HT1080 (cell line): Measurements from ENCODE around the gene BFSP2. TPM values are rescaled to one million over a fixed set of nuclear protein-coding genes. Genes with fewer than 3 reads are reported as not detected.
A peak's percentile ranks its signal among the peaks of the same experiment; 100 is the strongest.

ENCODE experiments used
- DNase-seq: peaks from one replicate; pipeline ENCODE4 v3.0.0-alpha.2; 2015; ENCODE audit warnings: low read depth
- polyA plus RNA-seq, 2 experiments: library from polyadenylated mRNA; depleted of rRNA; stranded (reverse); fragments of >200 nt; gene quantifications; 2 replicates each; pipeline ENCODE4 v1.2.3, GENCODE V29; 2015
- total RNA-seq: library from RNA; depleted of rRNA; stranded (reverse); fragments of >200 nt; shearing (Covaris generic); gene quantifications from 2 replicates; pipeline ENCODE4 v1.2.3, GENCODE V29; 2014; rRNA removed

BFSP2 gene, protein sequence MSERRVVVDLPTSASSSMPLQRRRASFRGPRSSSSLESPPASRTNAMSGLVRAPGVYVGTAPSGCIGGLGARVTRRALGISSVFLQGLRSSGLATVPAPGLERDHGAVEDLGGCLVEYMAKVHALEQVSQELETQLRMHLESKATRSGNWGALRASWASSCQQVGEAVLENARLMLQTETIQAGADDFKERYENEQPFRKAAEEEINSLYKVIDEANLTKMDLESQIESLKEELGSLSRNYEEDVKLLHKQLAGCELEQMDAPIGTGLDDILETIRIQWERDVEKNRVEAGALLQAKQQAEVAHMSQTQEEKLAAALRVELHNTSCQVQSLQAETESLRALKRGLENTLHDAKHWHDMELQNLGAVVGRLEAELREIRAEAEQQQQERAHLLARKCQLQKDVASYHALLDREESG
- total RNA-seq, result not detected in 2 replicates
- not detected in 2 replicates for polyA plus RNA-seq (2015; cell fraction: cytosol; rRNA removed)
- not detected in 2 replicates for polyA plus RNA-seq (2015; cell fraction: nucleus; rRNA removed)

DNA sequence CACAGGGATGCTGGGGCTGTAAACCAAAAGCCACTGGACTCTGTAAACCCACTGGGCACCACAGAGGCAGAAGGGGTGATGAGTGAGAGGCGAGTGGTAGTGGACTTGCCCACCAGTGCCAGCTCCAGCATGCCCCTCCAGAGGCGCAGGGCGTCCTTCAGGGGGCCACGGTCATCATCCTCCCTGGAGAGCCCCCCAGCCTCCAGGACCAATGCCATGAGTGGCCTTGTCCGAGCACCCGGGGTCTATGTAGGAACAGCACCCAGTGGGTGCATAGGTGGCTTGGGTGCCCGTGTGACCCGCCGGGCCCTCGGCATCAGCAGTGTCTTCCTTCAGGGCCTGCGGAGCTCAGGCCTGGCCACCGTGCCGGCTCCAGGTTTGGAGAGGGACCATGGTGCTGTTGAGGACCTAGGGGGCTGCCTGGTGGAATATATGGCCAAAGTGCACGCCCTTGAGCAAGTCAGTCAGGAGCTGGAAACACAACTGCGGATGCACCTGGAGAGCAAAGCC, at the start of gene BFSP2:
Gene BFSP2 (plus strand): TSS at position 51 of the 510 bp plus-strand sequence. CDS start 28 bp downstream, at position 79.
- DNase-seq, result no peak

DNA sequence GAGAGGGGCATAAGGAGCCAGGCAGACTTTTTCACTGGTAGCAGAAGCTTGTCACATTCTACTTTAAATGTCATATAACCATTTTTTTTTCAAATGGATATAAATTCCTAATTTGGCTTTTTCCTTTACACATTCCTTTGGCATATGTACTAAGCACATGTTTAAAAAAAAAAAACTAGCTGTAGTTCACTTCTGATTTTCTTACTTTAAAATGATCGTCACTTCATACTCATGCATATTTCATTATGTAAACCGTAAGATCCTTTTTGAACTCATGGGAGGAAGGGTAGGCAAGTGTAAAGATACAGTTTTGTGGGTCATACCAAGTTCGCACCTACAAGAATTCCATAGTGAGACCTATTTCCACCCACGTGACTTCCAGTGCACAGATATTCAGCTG, 45.1 kb upstream of the BFSP2 start:
- no peak for DNase-seq

DNA sequence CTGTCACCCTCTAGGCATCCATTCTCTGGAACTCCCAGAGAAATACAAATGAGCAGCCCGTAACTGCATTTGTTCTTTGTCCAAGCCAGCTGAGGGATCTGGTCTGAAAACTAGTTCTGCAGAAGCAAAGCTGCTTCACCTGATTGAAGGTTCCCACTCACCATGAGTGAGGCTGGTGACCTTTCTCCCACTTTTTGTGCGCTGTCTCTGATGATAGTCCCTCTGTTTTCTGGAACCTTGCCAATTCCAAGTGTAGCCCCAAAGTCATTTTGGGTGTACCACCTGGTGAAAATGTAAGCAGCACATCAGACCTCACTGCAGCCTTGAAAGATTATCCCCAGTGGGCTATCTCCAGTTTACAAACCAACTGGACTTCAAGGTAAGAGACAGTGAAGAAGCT, 39.4 kb upstream of the BFSP2 start:
- no peak for DNase-seq

DNA sequence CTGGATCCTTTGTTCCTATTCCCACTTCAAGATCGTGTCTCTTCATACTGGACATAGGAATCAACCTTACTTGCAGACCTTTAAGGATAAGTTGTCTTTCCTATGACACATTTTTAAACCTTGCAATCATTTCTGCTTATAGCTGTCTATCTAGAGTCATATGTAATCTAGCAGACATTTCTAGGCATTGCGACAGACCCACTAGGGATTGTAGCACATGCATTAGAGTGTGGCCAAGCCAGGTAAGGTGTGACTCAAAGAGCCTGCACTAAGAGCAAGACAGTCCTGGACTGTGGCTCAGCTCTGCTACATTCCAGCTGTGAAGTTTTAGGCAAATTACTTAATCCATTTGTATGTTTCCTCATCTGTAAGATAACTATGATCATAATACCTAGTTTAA, 38.8 kb upstream of the BFSP2 start:
- DNase-seq, result no peak

DNA sequence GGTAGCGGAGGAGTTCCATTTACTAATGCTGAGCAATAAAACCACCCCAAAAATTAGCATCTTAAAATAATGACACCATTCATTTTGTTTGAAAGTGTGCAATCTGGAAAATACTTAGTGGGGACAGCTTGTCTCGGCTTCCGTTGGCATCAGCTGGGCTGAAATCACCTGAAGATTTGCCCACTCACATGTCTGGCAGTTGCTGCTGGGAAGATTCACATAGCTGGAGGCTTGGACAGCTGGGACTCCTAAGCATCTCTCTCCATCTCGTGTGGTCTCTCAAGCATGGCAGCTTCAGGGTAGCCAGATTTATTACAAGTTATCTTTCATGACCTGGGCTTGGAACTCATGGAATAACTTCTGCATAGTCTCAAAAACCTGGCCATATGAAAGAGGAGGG, 38.4 kb upstream of the BFSP2 start:
- DNase-seq, result no peak

DNA sequence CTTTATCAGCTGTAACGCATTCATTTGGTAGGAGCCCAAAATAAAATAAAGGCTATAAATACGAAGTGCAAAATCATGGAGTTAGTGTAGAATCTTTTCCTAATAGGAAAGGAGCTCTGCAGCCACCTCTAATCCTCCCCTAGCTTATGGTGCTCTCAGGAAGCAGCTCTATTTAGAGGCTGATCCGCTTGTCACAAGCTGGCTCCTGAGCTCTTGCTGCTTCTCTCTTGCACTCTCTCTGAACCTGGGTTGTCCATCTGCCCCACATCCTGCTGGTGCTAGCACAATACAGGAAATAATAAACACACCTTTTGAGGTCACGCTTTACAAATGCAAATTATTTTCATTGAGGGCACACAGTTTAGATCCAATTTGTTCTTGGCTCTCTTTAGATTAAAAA, 37.3 kb upstream of the BFSP2 start:
- no peak for DNase-seq

DNA sequence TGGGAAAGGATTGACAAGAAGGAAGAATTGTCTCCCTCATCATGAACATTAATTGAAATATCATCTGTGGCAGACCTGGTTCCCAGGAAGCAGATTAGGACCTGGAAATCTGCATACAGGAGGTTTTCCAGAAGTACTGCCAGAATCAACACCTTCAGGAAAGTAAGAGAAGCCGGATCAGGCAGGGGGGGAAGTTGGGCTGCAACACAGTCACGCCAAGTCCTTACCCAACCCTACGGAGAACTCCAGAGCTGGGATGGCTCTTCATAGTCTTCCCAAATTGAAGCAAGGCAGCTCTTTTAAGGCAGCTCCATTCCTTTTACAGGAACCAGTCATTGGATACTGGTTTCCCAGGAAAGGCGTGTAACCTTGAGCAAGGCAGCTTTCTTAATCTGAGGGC, 35.2 kb upstream of the BFSP2 start:
- DNase-seq, result no peak

DNA sequence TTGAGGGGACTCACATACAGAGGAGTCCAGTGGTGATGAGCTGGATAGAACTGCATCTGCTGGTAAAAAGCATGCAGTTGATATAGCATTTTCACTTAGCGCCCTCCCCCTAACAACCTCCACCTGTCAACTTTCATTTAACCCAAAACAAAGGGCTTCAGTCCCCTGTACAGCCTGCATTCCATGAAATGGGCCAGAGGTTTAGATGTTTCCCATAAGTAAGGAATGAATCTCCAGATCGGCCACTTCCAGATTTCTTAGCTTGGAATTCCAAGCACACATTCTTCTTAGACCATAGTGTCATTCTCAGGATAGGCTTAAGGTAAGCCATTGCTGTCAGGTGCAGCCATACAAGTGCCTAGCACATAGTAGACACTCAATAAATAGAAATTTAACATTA, 32.9 kb upstream of the BFSP2 start:
- DNase-seq, result no peak

DNA sequence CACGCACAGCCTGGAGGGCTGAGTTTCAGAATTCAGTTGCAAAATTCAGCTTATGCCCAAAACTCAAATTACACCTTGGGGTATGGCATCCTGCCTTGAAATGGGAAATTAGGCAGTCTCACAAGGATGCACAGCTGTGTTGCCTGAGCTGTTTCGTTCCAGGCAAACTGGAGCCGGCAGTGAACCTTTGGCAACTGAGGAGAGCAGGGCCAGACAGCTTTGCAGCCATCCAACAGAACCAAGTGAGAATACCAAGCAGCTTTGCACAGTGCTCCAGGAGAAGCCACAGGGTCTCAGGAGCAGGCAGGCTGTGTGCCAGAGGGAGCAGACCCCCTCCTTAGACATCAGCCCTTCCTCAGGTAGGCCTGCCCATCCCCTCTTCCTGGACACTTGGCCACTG, 32.5 kb upstream of the BFSP2 start:
- DNase-seq, result no peak

DNA sequence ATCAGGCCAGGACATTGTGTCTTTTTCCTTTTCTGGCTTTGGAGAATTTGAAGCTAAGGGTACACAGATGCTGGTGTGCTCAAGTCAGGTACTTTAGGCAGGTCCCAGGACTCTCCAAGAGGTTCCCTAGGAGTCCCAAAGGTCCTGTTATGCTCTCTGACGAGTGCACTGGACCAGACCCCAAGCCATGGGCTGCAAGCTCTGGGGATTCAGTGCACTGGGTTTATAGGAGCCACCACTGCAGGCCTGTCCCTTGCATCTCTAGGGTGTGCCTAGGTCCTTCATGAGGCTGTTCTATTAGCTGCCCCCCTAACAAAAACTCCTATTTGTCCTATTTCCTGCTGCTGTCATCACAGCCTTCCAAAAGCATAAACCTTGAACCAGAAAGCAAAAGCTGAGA, 31.9 kb upstream of the BFSP2 start:
- DNase-seq, result no peak

DNA sequence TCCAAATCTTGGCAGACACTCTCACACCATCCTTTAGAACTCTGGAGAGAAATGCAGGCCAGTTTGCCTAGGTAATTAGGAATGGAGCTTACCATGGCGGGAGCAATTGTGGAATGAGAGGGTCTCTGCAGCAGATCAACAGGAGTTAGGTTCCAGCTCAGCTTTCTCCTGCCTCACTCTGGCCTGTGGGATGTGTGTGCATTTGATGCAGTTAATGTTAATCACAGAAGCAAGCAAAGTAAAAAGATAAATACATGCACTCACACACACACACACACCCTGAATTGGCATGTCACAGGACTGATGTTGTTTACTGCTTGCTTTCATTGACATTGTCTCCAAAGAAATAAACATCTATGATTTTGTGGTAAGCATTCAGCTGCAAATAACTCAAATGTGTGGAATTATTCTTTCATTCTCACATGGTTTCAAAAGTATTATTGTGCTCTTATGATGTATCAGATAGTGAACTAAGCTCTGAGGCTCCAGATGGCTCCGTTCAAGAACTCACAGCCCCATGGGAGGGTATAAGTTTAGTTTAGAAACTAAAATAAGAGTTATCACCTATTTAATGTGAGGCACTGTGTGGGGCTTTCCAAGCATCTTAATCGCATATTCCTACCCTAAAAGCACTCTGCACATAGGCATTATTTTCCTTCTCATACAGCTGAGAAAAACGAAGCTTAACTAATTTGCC, 31.3 kb upstream of the BFSP2 start:
- DNase-seq, result no peak

DNA sequence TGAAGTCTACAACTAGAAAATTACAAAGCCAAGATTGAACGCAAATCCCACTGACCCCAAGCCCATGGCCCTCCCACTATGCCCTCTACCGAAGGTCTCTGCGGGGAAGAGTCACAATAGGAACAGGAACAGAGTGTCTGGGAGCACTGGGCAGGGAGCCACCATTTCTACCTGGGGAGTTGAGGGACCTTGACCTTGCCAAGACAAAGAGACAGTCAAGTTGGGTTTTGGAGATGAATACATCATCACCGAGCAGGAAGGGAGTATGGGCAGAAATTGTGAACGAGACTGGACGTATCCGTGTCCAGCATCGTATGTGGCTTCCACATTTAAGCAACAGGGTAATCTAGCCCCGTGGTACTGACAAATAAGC, 30.8 kb upstream of the BFSP2 start:
- DNase-seq, result no peak

DNA sequence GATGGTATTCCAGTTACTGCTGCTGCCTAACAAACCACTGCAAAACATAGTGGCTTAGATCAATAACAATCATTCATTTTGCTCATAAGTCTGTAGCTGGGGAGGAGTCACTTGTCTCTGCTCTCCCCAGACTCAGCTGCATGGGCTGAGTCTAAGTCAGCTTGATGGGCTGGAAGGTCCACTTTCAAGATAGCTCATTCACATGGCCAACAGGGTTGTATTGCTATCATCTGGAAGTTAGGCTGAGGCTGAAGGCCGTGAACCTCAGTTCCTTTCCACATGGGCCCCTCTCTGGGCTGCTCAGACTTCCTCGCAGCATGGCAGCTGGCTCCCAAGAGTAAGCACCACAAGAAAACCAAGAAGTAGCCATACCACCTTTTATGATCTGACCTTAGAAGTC, 28.7 kb upstream of the BFSP2 start:
- no peak for DNase-seq

DNA sequence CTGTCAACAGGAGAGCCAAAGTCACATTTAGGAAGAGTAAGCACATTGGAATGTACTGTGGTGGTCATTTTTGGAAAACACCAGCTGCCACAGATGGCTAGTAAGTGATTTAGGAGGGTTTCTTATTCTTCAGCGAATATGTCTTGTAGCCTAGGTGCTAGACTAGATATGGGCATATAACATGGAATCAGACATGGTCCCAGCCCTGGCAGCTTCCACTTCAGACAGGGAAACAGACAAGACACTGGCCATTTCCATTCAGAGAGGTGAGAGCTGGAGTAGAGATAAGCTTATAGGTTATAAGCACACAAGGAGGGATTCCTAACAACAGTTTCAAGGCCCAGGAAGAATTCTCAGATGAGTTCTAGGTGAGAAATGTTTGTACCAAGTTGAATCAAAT, 28.2 kb upstream of the BFSP2 start:
- no peak for DNase-seq

DNA sequence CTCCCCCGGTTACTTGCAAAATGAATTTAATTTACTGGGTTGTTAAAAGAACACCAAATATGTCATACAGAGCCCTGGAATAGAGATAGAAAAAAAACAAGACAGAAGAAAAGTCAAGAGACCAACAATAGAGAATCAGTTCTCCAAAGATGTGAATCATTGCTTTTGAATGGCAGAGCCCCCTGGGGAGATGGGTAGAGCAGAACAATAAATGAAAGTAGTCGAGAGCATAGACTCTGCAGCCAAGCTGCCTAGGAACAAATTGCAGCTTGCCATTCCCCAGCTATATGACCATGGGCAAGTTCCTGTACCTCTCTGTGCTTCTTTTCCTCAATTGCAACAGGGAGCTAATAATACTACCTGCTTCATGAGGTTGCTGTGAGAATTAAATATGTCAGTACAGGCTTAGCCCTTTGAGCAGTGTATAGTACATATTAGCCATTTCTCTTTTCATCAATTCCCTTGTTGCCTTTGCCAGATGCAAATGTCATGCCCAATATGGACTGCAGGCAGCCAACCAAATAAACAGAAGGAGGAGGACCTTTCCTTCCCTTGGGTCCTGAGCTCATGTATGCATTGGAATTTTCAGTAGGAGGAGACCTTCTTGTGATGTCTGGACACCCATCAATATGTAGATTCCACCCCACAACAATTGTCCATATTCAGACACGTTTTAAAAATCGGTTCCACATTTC, 25.0 kb upstream of the BFSP2 start:
- no peak for DNase-seq

DNA sequence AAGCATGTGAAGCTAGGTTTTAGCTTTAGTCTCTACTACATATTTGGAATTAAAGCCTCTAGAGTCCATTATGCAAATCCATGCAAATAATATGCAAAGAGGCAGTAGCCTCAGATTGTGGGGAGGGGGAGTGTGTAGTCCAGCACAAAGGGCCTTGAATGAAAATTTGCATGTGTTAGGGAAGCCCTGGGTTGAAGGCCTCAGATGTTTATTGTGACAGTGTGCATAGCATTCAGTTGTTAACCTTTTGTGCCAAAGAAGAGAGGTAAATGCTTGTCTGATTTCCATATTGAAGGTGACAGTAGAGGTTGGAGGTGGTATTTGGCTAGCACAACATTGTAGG, 24.5 kb upstream of the BFSP2 start:
- DNase-seq, result no peak

DNA sequence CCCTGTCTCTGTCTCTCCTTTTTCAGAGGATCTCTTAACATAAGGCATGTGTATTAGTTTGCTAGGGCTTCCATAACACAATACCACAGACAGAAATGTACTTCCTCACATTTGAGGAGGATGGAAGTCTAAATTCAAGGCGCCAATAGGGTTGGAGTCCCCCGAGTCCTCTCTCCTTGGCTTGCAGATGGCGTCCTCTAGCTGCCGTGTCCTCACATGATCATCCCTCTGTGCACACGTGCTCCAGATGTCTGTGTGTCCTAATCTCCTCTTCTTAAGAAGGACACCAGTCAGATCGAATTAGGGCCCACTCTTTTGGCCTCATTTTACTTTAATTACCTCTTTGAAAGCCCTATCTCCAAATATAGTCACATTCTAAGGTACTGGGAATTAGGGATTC, 23.0 kb upstream of the BFSP2 start:
- peak; percentile 31 for DNase-seq

DNA sequence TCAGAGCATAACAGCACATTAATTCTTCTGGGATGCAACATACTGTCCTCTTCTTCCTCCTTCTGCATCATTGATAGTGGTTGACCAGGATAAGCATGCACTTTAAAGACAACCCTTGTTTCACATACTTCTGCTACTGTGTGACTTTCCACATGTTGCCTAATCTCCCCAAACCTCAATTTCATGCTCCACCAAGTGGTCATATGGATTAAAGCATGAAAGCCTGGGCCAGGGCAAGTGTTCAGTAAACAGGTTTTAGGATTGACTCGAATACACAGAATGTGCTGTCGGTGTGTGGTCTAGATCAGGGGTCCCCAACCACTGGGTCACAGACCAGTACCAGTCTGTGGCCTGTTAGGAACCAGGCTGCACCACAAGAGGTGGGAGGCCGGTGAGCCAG, 22.5 kb upstream of the BFSP2 start:
- peak; percentile 54 for DNase-seq

DNA sequence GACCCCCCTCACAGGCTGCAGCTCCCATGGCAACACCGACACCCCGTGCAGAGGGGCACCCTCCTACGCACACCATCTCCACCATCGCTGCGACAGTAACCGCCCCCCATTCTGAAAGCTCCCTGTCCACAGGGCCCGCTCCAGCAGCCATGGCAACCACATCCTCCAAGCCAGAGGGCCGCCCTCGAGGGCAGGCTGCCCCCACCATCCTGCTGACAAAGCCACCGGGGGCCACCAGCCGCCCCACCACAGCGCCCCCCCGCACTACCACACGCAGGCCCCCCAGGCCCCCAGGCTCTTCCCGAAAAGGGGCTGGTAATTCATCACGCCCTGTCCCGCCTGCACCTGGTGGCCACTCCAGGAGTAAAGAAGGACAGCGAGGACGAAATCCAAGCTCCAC, 19.9 kb upstream of the BFSP2 start:
- DNase-seq, result no peak

DNA sequence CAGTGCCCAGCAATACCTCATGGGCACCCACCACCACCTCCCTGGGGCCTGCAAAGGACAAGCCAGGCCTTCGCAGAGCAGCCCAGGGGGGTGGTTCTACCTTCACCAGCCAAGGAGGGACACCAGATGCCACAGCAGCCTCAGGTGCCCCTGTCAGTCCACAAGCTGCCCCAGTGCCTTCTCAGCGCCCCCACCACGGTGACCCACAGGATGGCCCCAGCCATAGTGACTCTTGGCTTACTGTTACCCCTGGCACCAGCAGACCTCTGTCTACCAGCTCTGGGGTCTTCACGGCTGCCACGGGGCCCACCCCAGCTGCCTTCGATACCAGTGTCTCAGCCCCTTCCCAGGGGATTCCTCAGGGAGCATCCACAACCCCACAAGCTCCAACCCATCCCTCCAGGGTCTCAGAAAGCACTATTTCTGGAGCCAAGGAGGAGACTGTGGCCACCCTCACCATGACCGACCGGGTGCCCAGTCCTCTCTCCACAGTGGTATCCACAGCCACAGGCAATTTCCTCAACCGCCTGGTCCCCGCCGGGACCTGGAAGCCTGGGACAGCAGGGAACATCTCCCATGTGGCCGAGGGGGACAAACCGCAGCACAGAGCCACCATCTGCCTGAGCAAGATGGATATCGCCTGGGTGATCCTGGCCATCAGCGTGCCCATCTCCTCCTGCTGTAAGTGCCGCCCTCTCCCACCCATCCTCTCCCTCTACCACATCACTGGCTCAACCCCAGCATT, 19.2 kb upstream of the BFSP2 start:
- no peak for DNase-seq

DNA sequence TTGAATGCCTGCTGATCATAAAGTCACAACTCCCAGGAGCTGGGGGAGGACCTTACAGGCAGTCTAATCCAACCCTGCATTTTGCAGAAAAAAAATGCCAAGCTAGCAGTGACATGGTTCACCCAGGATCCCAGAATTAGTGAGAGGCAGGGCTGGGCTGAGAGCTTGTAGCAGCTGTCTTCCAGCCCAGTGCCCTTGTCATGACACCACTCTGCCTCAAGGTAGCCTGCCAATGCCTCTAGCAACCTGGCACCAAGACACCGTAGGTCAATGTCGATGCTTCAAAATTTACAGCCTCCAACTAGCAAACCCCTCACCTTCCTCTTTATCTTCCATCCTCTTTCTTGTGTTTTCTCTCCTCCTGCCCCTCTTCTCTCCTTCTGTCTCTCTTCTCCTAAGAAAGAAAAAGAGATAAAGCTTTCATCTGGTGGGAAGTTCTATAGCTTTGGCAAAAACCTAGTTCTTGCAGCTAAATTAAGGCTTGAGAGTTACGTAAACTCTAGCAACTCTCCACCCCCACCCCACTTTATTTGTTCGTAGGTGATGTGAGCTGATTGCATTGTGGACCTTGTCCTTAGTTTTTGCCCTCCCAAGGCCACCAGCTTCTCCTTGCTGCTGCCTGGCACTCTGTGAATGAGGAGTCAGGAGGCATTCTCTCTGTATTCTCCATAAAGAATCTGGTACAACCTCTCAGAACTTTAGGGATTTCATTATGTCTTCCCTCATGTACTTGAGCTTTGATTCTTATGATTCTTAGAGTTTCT, 18.3 kb upstream of the BFSP2 start:
- DNase-seq, result no peak
